CD4-positive, alpha-beta T cell treated with Interleukin-17A for 1 hour (primary cell): ENCODE measurements around the gene CFAP45.
"Not testable (repeated sequence)": the region's sequence is repeated elsewhere in the genome, so short reads cannot be mapped to it uniquely, and the experiment has no call there.

Source experiments
- DNase-seq: peaks from one replicate; pipeline ENCODE4 v3.0.0-alpha.2; 2020

Gene CFAP45

GRCh38 chr1:159900755-159901360 lies 893 bp upstream of the CFAP45 start:
- DNase-seq, result no peak

- DNase-seq, result not testable (repeated sequence)
These were observed 331 bp downstream of the CFAP45 start for GRCh38 chr1:159899634-159900033.

GRCh38 chr1:159898527-159898926 lies 1.4 kb downstream of the CFAP45 start:
- no peak for DNase-seq

- DNase-seq, result peak; percentile 24
These were observed 2.0 kb downstream of the CFAP45 start for GRCh38 chr1:159897962-159898361.

- no peak for DNase-seq
These were observed 3.4 kb downstream of the CFAP45 start for GRCh38 chr1:159896546-159896930.

- DNase-seq, result no peak
These were observed 4.0 kb downstream of the CFAP45 start for GRCh38 chr1:159895836-159896545.

GRCh38 chr1:159895286-159895685 lies 4.7 kb downstream of the CFAP45 start:
- DNase-seq, result no peak

- peak; percentile 20 for DNase-seq
These were observed 7.0 kb downstream of the CFAP45 start for GRCh38 chr1:159892944-159893343.

- DNase-seq, result peak; percentile 87
These were observed 8.4 kb downstream of the CFAP45 start for GRCh38 chr1:159891275-159892157.

- no peak for DNase-seq
These were observed 9.6 kb downstream of the CFAP45 start for GRCh38 chr1:159890390-159890789.

- peak; percentile 34 for DNase-seq
These were observed 10.1 kb downstream of the CFAP45 start for GRCh38 chr1:159889821-159890252.

- DNase-seq, result no peak
These were observed 10.8 kb downstream of the CFAP45 start for GRCh38 chr1:159889202-159889601.

GRCh38 chr1:159884296-159884695 lies 15.7 kb downstream of the CFAP45 start:
- DNase-seq, result no peak

GRCh38 chr1:159883134-159883533 lies 16.8 kb downstream of the CFAP45 start:
- DNase-seq, result no peak

- no peak for DNase-seq
These were observed 17.5 kb downstream of the CFAP45 start for GRCh38 chr1:159882527-159882862.

GRCh38 chr1:159881622-159882526 lies 18.1 kb downstream of the CFAP45 start:
- DNase-seq, result peak; percentile 44

GRCh38 chr1:159880430-159880829 lies 19.5 kb downstream of the CFAP45 start:
- DNase-seq, result no peak

- DNase-seq, result no peak
These were observed 20.0 kb downstream of the CFAP45 start for GRCh38 chr1:159879977-159880376.

- no peak for DNase-seq
These were observed 20.8 kb downstream of the CFAP45 start for GRCh38 chr1:159879136-159879535.

GRCh38 chr1:159877695-159878444 lies 22.1 kb downstream of the CFAP45 start:
- DNase-seq, result no peak

- no peak for DNase-seq
These were observed 26.3 kb downstream of the CFAP45 start for GRCh38 chr1:159873530-159874143.
